Lung (tissue), 12 donors: ENCODE results near the gene TMEM239. TPM values are rescaled to one million over a fixed set of nuclear protein-coding genes. Genes with fewer than 3 reads are reported as not detected.

ENCODE experiments used
- ATAC-seq: fragments of 200-7000 bp; cut with Tn5 transposase; one replicate; pipeline ENCODE4 v1.9.1; 2020; ENCODE audit warnings: moderate number of reproducible peaks; ENCODE audit not compliant: insufficient read depth, low FRiP score
- DNase-seq, 3 donors: peaks; one replicate each; pipeline ENCODE4 v3.0.0-alpha.2; 2013 to 2017
- H3K27ac ChIP-seq, 2 donors: one replicate each; pipeline ENCODE4 v1.5.1; 2013; ENCODE audit warnings: mild to moderate bottlenecking in 2 of 2, moderate library complexity in 2 of 2, control low read depth in 1 of 2, inconsistent platforms in 1 of 2, low read depth in 1 of 2, low read length in 1 of 2
- H3K27me3 ChIP-seq, 3 donors: one replicate each; pipeline ENCODE4 v1.5.1; 2013; ENCODE audit warnings: low read length in 2 of 3; ENCODE audit not compliant: control insufficient read depth in 3 of 3, insufficient read depth in 3 of 3
- H3K36me3 ChIP-seq, 4 donors: one replicate each; pipeline ENCODE4 v1.5.1; 2013; ENCODE audit warnings: low read length in 4 of 4, mild to moderate bottlenecking in 1 of 4, moderate library complexity in 1 of 4; ENCODE audit not compliant: control insufficient read depth in 4 of 4, insufficient read depth in 4 of 4
- H3K4me1 ChIP-seq, 5 donors: one replicate each; pipeline ENCODE4 v1.5.1; 2013; ENCODE audit warnings: low read length in 5 of 5, mild to moderate bottlenecking in 2 of 5, moderate library complexity in 1 of 5; ENCODE audit not compliant: control insufficient read depth in 5 of 5, insufficient read depth in 5 of 5
- H3K4me3 ChIP-seq: one replicate; pipeline ENCODE4 v1.5.1; 2013; ENCODE audit warnings: mild to moderate bottlenecking, control low read depth, moderate library complexity
- H3K9ac ChIP-seq, 2 donors: one replicate each; pipeline ENCODE4 v1.5.1; 2013; ENCODE audit warnings: low read length in 2 of 2, control low read depth in 1 of 2; ENCODE audit not compliant: insufficient read depth in 1 of 2
- H3K9me3 ChIP-seq, 4 donors: one replicate each; pipeline ENCODE4 v1.5.1; 2013; ENCODE audit warnings: low read length in 3 of 4, mild to moderate bottlenecking in 1 of 4, moderate library complexity in 1 of 4; ENCODE audit not compliant: control insufficient read depth in 4 of 4, insufficient read depth in 3 of 4
- CTCF ChIP-seq: IDR thresholded peaks from 2 replicates; pipeline ENCODE4 v1.5.1; 2012; ENCODE audit warnings: mild to moderate bottlenecking; ENCODE audit errors: control extremely low read depth, extremely low read depth
- WGBS, 2 donors: extraction: QIAGEN DNeasy Blood & Tissue Kit; methylation state at CpG; one replicate each; pipeline ENCODE4 v1.1.7; 2013; 5-methylcytosine and 5-hydroxymethylcytosine counted together
- polyA plus RNA-seq, 2 donors: library from polyadenylated mRNA; stranded (reverse); fragments of 200-250 nt; gene quantifications; one replicate each; pipeline ENCODE4 v1.2.1, GENCODE V29; 2013
- total RNA-seq, 2 donors: library from RNA; depleted of rRNA in 1 of 2; stranded (reverse); fragments of >200 nt in 1 of 2; gene quantifications; one replicate each; pipeline ENCODE4 v1.2.1, GENCODE V29; 2014 to 2021
- donor health status: control.
- donor health status: control.
- donor health status: Bipolar disorder and iron deficiency.
- donor health status: healthy.
- donor health status: DM: yes; HTN: yes; CAD: no.

TMEM239 gene
- total and polyA plus RNA-seq, 4 donors: not detected

GRCh38 chr20:2799688-2800520 lies 16.3 kb upstream of the TMEM239 start:
- ATAC-seq (peak; percentile 30), DNase-seq (peak; percentile 35 to 59 (median 48))
- Histone ChIP-seq H3K4me3 (peak overlapping the region; percentile 2), H3K9me3 (peaks cover 0 to 3% (median 0%) of the 10 kb centered on the region in 4 donors), H3K27ac (no peak overlapping the region), H3K36me3 (peaks cover 0 to 21% (median 3%) of the 10 kb centered on the region in 4 donors), H3K27me3 (peaks cover 14 to 37% (median 16%) of the 10 kb centered on the region in 3 donors), H3K9ac (no peak overlapping the region), H3K4me1 (peaks cover 0 to 18% (median 5%) of the 10 kb centered on the region in 5 donors)
- no peak for TF ChIP-seq CTCF
- WGBS, 2 donors: 2 to 3% methylated on average over 61 of the region's 61 CpGs

- Histone ChIP-seq H3K9me3 (peaks cover 0 to 2% (median 0%) of the 10 kb centered on the region in 4 donors), H3K9ac (peak within 1 kb of the TSS in 1 of 2 donors; percentile 75), H3K4me3 (peak within 1 kb of the TSS; percentile 2), H3K27ac (no peak within 1 kb of the TSS), H3K27me3 (peaks cover 14 to 45% (median 17%) of the 10 kb centered on the region in 3 donors), H3K36me3 (peaks cover 0 to 16% (median 3%) of the 10 kb centered on the region in 4 donors), H3K4me1 (peaks cover 0 to 18% (median 5%) of the 10 kb centered on the region in 5 donors)
- no peak for TF ChIP-seq CTCF
- WGBS, 2 donors: 2% methylated on average over 38 to 51 of the region's 52 CpGs
- ATAC-seq: peak; percentile 30
- peak; percentile 80 to 83 (median 82) for DNase-seq
Measured at GRCh38 chr20:2800521-2801285, 15.5 kb upstream of the TMEM239 start, which contains the start of gene CPXM1. Gene CPXM1 (minus strand): TSS chr20:2800627. CDS start chr20:2800572, 55 bp downstream.

- Histone ChIP-seq H3K27ac (no peak overlapping the region), H3K9me3 (no peaks in the 10 kb centered on the region), H3K4me3 (no peak overlapping the region), H3K27me3 (peaks cover 14 to 51% (median 23%) of the 10 kb centered on the region in 3 donors), H3K4me1 (peaks cover 0 to 18% (median 5%) of the 10 kb centered on the region in 5 donors), H3K9ac (no peak overlapping the region), H3K36me3 (peaks cover 0 to 16% (median 3%) of the 10 kb centered on the region in 4 donors)
- no peak for TF ChIP-seq CTCF
- DNase-seq: no peak
- no peak for ATAC-seq
- WGBS, 2 donors: 2 to 12% methylated on average over 13 of the region's 13 CpGs
Measured at GRCh38 chr20:2801286-2801728, 14.9 kb upstream of the TMEM239 start.
